Measurements from ENCODE around the gene CDK5RAP1. TPM values are rescaled to one million over a fixed set of nuclear protein-coding genes. Genes with fewer than 3 reads are reported as not detected.

The CDK5RAP1 gene
- total and polyA plus RNA-seq, 2 of the 8 experiments (the other 6 are each of a cell fraction or from before 2014, with no cell fraction given) = 37.8 to 46.6 TPM

DNA sequence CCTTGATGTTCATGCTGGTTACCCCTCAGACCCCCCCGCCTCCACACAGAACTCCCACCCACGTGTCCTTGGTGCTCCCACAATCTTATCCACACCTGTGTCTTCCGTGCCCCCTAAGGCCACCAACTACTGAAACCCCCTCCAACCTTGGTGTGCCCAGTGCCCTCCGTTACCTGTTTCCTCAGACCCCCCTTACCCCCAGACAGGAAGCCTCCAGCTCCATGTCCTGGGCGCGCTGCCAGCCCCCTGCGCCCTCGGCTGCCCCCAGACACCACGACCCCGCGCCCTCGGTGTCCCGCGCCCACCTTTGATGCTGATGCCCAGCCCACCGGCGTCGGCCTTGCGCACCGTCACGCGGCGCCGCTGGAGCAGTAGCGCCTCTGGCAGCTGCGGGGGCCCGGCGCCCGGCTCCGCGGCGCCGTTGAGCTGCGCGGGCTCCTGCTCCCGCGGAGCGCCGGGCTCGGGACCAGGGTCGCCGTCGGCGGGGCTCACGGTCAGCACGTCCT, 41.7 kb upstream of the CDK5RAP1 start:
- peak; percentile 26 for TF ChIP-seq EZH2 (IDR thresholded peaks at IDR 0.05; ENCODE audit: low read depth, low read length, severe bottlenecking)
- no peak for TF ChIP-seq SP2 (IDR thresholded peaks at IDR 0.05; ENCODE audit: low read length)
- TF ChIP-seq SUZ12 (IDR thresholded peaks at IDR 0.05; ENCODE audit: low read length) = peak; percentile 59
- peak; percentile 58 for TF ChIP-seq CREB1 (IDR thresholded peaks at IDR 0.05)
- peaks cover 6% of the 10 kb centered on the region; the same call in 1 of the 2 replicates for H3K23me2 ChIP-seq (ENCODE audit: low read depth, low read length)
- no peak overlapping the region for H2BK15ac ChIP-seq (ENCODE audit: low read length)
- no peak overlapping the region for H2AK5ac ChIP-seq (ENCODE audit: low read depth, low read length)
- peak overlapping the region; percentile 71 for H4K8ac ChIP-seq (ENCODE audit: extremely low read depth, insufficient read depth, low read length)
- H2BK12ac ChIP-seq (ENCODE audit: low read depth, low read length) = no peak overlapping the region
- H4K5ac ChIP-seq (ENCODE audit: insufficient read length, low read depth, low read length) = no peak overlapping the region
- ChIA-PET CTCF (ENCODE audit: partially characterized antibody) (interaction anchor here (0.6 to 1.6 kb wide), 2 partner anchors 14 to 77 kb away, joined by 3 to 5 read pairs; no protein-coding TSS in a partner anchor), POLR2A (ENCODE audit: partially characterized antibody) (interaction anchor here (0.6 to 1.8 kb wide), 5 partner anchors 8 to 220 kb away, joined by 3 to 7 read pairs (median 3); partner anchors contain the start of gene CBFA2T2)
- no peak overlapping the region for H2BK5ac ChIP-seq (ENCODE audit: low read depth, low read length)
- H2AFZ ChIP-seq (ENCODE audit: low read length) = peak overlapping the region; percentile 62; the same call in 1 of the 2 replicates
- H4K20me1 ChIP-seq (replicated peaks in 1 of 2; ENCODE audit: control insufficient read depth in 1 of 2, insufficient read depth in 2 of 2, low read length in 2 of 2) = peaks cover 0 to 4% of the 10 kb centered on the region in 2 experiments
- H3K79me1 ChIP-seq (ENCODE audit: low read depth, low read length) = no peaks in the 10 kb centered on the region
- WGBS, 2 experiments (ENCODE audit: extremely low coverage in 1 of 2, insufficient coverage in 1 of 2, insufficient read length in 1 of 2, insufficient replicate concordance in 2 of 2, low coverage in 1 of 2, low lambda C conversion rate in 2 of 2, missing lambda C conversion rate in 1 of 2) = 2% methylated on average over 11 of the region's 45 CpGs; no CpG with 5 or more reads in 1 of the 2 experiments
- H3K27ac ChIP-seq (ENCODE audit: low read depth, low read length) = no peak overlapping the region
- no peaks in the 10 kb centered on the region for H3K79me2 ChIP-seq (ENCODE audit: control insufficient read depth in 1 of 2, insufficient read depth in 2 of 2, low read length in 2 of 2)
- H2BK120ac ChIP-seq (replicated peaks; ENCODE audit: low read depth, low read length) = no peak overlapping the region
- peak overlapping the region; percentile 49 to 93 for H3K4me2 ChIP-seq (ENCODE audit: insufficient read depth in 1 of 2, low read depth in 2 of 2, low read length in 2 of 2)
- no peak overlapping the region for H3K4ac ChIP-seq (replicated peaks; ENCODE audit: insufficient read length, low read depth, low read length)
- H3K23ac ChIP-seq (ENCODE audit: insufficient read length) = no peak overlapping the region
- H3K9me3 ChIP-seq (ENCODE audit: insufficient read depth in 2 of 2, low read depth in 1 of 2, low read length in 1 of 2) = no peaks in the 10 kb centered on the region
- no peak overlapping the region for H3K14ac ChIP-seq (ENCODE audit: insufficient read length)
- peak overlapping the region in 2 of 4 experiments; percentile 51 to 71; a peak in 4 of 7 replicates for H3K9ac ChIP-seq (replicated peaks in 1 of 4; ENCODE audit: extremely low read depth in 1 of 4, low read depth in 3 of 4, low read length in 3 of 4)
- H3K36me3 ChIP-seq (ENCODE audit: control insufficient read depth in 2 of 4, insufficient read depth in 4 of 4, low read length in 3 of 4) = no peaks in the 10 kb centered on the region
- no peak overlapping the region for H2BK20ac ChIP-seq (ENCODE audit: low read length)
- peaks cover 0 to 7% (median 3%) of the 10 kb centered on the region in 4 experiments; a peak in 4 of 7 replicates for H3K4me1 ChIP-seq (replicated peaks in 1 of 4; ENCODE audit: control insufficient read depth in 3 of 4, insufficient read depth in 4 of 4, low read length in 3 of 4)
- no peak overlapping the region for H4K91ac ChIP-seq (replicated peaks; ENCODE audit: insufficient read length, low read length)
- H3K56ac ChIP-seq (replicated peaks; ENCODE audit: insufficient read length, low read depth, low read length) = no peak overlapping the region
- FAIRE-seq (no peak), DNase-seq (ENCODE audit: low read depth in 1 of 2, low spot score in 2 of 2) (no peak)
- H3K4me3 ChIP-seq (ENCODE audit: extremely low read depth in 1 of 4, insufficient read depth in 2 of 4, low read depth in 3 of 4, low read length in 4 of 4) = peak overlapping the region; percentile 43 to 71 (median 44)
- peaks cover 3 to 18% (median 15%) of the 10 kb centered on the region in 4 experiments for H3K27me3 ChIP-seq (replicated peaks in 1 of 4; ENCODE audit: control insufficient read depth in 3 of 4, extremely low read depth in 1 of 4, insufficient read depth in 3 of 4, low read length in 3 of 4)
- no peak overlapping the region for H3K18ac ChIP-seq (ENCODE audit: extremely low read depth, low read length)

All from H1 (cell line).